WTC11 (cell line): Measurements from ENCODE around the gene CCDC126. TPM values are rescaled to one million over a fixed set of nuclear protein-coding genes. Genes with fewer than 3 reads are reported as not detected.

Experiments used
- ATAC-seq: fragments of 200-7000 bp; cut with Tn5 transposase; 2 replicates; pipeline ENCODE4 v1.10.0; 2021; ENCODE audit warnings: mild to moderate bottlenecking, moderate library complexity
- CTCF ChIA-PET: fragments of 300-600 bp; sonication (Branson Sonifier 250); formaldehyde crosslinking; loops from one replicate; lab custom pipeline; 2021; ENCODE audit warnings: antibody characterized with exemption; lab: Charles Lee
- POLR2A ChIA-PET: fragments of 350-600 bp; sonication (Branson Sonifier 250); formaldehyde crosslinking; loops from one replicate; lab custom pipeline; 2021; ENCODE audit warnings: antibody characterized with exemption; lab: Charles Lee
- DNase-seq: peaks from one replicate; pipeline ENCODE4 v3.0.0; 2021; ENCODE audit warnings: low spot score
- H3K27ac Mint-ChIP-seq: 2 replicates; pipeline ENCODE4 v1.8.0; 2021; ENCODE audit warnings: mixed read lengths
- H3K27me3 Mint-ChIP-seq: 2 replicates; pipeline ENCODE4 v1.8.0; 2021; ENCODE audit warnings: low read depth, mild to moderate bottlenecking, moderate library complexity, mixed read lengths
- H3K36me3 Mint-ChIP-seq: 2 replicates; pipeline ENCODE4 v1.8.0; 2021; ENCODE audit warnings: mixed read lengths
- H3K4me1 Mint-ChIP-seq: 2 replicates; pipeline ENCODE4 v1.8.0; 2022; ENCODE audit warnings: mixed read lengths
- H3K4me3 Mint-ChIP-seq: 2 replicates; pipeline ENCODE4 v1.8.0; 2021; ENCODE audit warnings: mild to moderate bottlenecking, moderate library complexity, mixed read lengths
- H3K9me3 Mint-ChIP-seq: 2 replicates; pipeline ENCODE4 v1.8.0; 2021; ENCODE audit warnings: mixed read lengths
- CREM ChIP-seq: sonication (generic); formaldehyde crosslinking; IDR thresholded peaks from 2 replicates; pipeline ENCODE4 v1.8.1; 2022; ENCODE audit warnings: mild to moderate bottlenecking, missing genetic modification reagents, moderate library complexity
- E2F1 ChIP-seq: sonication (generic); formaldehyde crosslinking; IDR thresholded peaks from 2 replicates; pipeline ENCODE4 v1.8.0; 2022; ENCODE audit warnings: mild to moderate bottlenecking, missing genetic modification reagents
- E2F5 ChIP-seq: sonication (generic); formaldehyde crosslinking; IDR thresholded peaks from 2 replicates; pipeline ENCODE4 v1.8.1; 2022; ENCODE audit warnings: mild to moderate bottlenecking, moderate library complexity, missing genetic modification reagents
- EMX1 ChIP-seq: fragments of 250-450 bp; sonication (Bioruptor Pico); IDR thresholded peaks from 2 replicates; pipeline ENCODE4 v1.8.0; 2021; ENCODE audit warnings: mild to moderate bottlenecking
- ESRRA ChIP-seq: sonication (generic); formaldehyde crosslinking; IDR thresholded peaks from 2 replicates; pipeline ENCODE4 v1.8.1; 2022; ENCODE audit warnings: mild to moderate bottlenecking, missing genetic modification reagents, borderline replicate concordance
- GABPB1 ChIP-seq: sonication (generic); formaldehyde crosslinking; IDR thresholded peaks from 2 replicates; pipeline ENCODE4 v1.8.1; 2023; ENCODE audit warnings: mild to moderate bottlenecking, missing genetic modification reagents
- GRHL2 ChIP-seq: fragments of 250-450 bp; sonication (Bioruptor Pico); IDR thresholded peaks from 2 replicates; pipeline ENCODE4 v1.8.0; 2022; ENCODE audit warnings: mild to moderate bottlenecking, moderate library complexity; ENCODE audit not compliant: insufficient replicate concordance, severe bottlenecking
- GTF2I ChIP-seq: fragments of 250-450 bp; sonication (Bioruptor Pico); conservative IDR thresholded peaks from 2 replicates; pipeline ENCODE4 v1.4.0; 2021; ENCODE audit warnings: mild to moderate bottlenecking
- HMGA2 ChIP-seq: fragments of 250-450 bp; sonication (Bioruptor Pico); IDR thresholded peaks from 2 replicates; pipeline ENCODE4 v1.4.0; 2021; ENCODE audit warnings: mild to moderate bottlenecking, moderate library complexity
- JAZF1 ChIP-seq: fragments of 250-450 bp; sonication (Bioruptor Pico); IDR thresholded peaks from 2 replicates; pipeline ENCODE4 v1.9.0; 2021; ENCODE audit warnings: moderate library complexity, mild to moderate bottlenecking, inconsistent platforms
- NFATC4 ChIP-seq: fragments of 250-450 bp; sonication (Bioruptor Pico); IDR thresholded peaks from 2 replicates; pipeline ENCODE4 v1.9.0; 2021; ENCODE audit warnings: mild to moderate bottlenecking
- NR1H2 ChIP-seq: sonication (generic); formaldehyde crosslinking; IDR thresholded peaks from 2 replicates; pipeline ENCODE4 v1.9.0; 2021; ENCODE audit warnings: mild to moderate bottlenecking, moderate library complexity, missing genetic modification reagents
- PRDM15 ChIP-seq: sonication (generic); formaldehyde crosslinking; IDR thresholded peaks from 2 replicates; pipeline ENCODE4 v1.8.0; 2022; ENCODE audit warnings: missing genetic modification reagents
- ZNF219 ChIP-seq: sonication (generic); formaldehyde crosslinking; IDR thresholded peaks from 2 replicates; pipeline ENCODE4 v1.8.0; 2023; ENCODE audit warnings: missing genetic modification reagents, mild to moderate bottlenecking, borderline replicate concordance
- ZNF263 ChIP-seq: sonication (generic); formaldehyde crosslinking; IDR thresholded peaks from 2 replicates; pipeline ENCODE4 v1.8.1; 2022; ENCODE audit warnings: low read depth, mild to moderate bottlenecking, moderate library complexity, missing genetic modification reagents
- ZNF396 ChIP-seq: fragments of 250-450 bp; sonication (Bioruptor Pico); IDR thresholded peaks from 2 replicates; pipeline ENCODE4 v1.8.0; 2021; ENCODE audit warnings: mild to moderate bottlenecking, moderate library complexity, borderline replicate concordance
- ZNF671 ChIP-seq: fragments of 250-450 bp; sonication (Bioruptor Pico); IDR thresholded peaks from 2 replicates; pipeline ENCODE4 v1.8.0; 2021; ENCODE audit warnings: mild to moderate bottlenecking
- total RNA-seq: library from RNA; stranded (reverse); gene quantifications from 3 replicates; pipeline ENCODE4 v1.2.3, GENCODE V29; 2021
- TF ChIP-seq, protein P1 (sequence below): fragments of 250-450 bp; sonication (Bioruptor Pico); IDR thresholded peaks from 2 replicates; pipeline ENCODE4 v1.8.0; 2021; ENCODE audit warnings: mild to moderate bottlenecking
- TF ChIP-seq, protein P2 (sequence below): sonication (generic); formaldehyde crosslinking; IDR thresholded peaks from 2 replicates; pipeline ENCODE4 v1.8.1; 2023; ENCODE audit warnings: mild to moderate bottlenecking, missing genetic modification reagents, moderate library complexity
- TF ChIP-seq, protein P3 (sequence below): sonication (generic); formaldehyde crosslinking; IDR thresholded peaks from 2 replicates; pipeline ENCODE4 v1.8.0; 2022; ENCODE audit warnings: mild to moderate bottlenecking, missing genetic modification reagents
- TF ChIP-seq, protein P4 (sequence below): sonication (generic); formaldehyde crosslinking; IDR thresholded peaks from 2 replicates; pipeline ENCODE4 v1.8.1; 2023; ENCODE audit warnings: mild to moderate bottlenecking, missing genetic modification reagents, borderline replicate concordance
- TF ChIP-seq, protein P5 (sequence below): sonication (generic); formaldehyde crosslinking; conservative IDR thresholded peaks from 2 replicates; pipeline ENCODE4 v1.8.1; 2023; ENCODE audit warnings: mild to moderate bottlenecking, low read depth, missing genetic modification reagents, moderate library complexity

Gene CCDC126
- total RNA-seq, 1 experiment from 2014 or later: 5.1 TPM

- TF ChIP-seq E2F1 (no peak), GTF2I (CRISPR knock-in tag) (no peak), JAZF1 (CRISPR knock-in tag) (no peak), HMGA2 (CRISPR knock-in tag) (no peak), ZNF396 (no peak), NFATC4 (CRISPR knock-in tag) (no peak), NR1H2 (CRISPR knock-in tag) (no peak), ZNF263 (CRISPR knock-in tag) (no peak), GABPB1 (CRISPR knock-in tag) (no peak), ZNF671 (CRISPR knock-in tag) (no peak), EMX1 (CRISPR knock-in tag) (no peak), E2F5 (CRISPR knock-in tag) (no peak), CREM (no peak)
- TF ChIP-seq, protein P1, sequence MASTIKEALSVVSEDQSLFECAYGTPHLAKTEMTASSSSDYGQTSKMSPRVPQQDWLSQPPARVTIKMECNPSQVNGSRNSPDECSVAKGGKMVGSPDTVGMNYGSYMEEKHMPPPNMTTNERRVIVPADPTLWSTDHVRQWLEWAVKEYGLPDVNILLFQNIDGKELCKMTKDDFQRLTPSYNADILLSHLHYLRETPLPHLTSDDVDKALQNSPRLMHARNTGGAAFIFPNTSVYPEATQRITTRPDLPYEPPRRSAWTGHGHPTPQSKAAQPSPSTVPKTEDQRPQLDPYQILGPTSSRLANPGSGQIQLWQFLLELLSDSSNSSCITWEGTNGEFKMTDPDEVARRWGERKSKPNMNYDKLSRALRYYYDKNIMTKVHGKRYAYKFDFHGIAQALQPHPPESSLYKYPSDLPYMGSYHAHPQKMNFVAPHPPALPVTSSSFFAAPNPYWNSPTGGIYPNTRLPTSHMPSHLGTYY (CRISPR knock-in tag): no peak
These were observed 65.8 kb downstream of the CCDC126 start (continued) for GRCh38 chr7:23662984-23663313.

DNA sequence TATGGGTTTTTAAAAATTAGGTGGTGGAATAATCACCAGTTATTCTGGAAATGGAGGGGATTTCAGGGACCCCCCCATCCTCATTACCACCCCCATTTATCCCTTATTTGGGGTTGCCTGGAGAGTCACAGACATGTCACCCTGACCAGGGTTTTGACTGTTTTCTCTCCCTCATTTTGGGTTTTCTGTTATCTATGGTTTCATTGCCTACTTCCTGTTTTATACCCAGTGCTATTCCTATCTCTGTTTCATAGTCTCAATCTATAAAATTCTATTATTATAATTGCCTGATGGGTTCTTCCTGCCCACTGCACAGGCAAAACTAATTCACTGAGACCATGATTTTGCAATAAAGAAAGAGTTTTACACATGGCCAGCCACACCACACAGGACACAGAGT is 66.9 kb downstream of the CCDC126 start:
- POLR2A ChIA-PET: no interaction called here
- no peaks in the 10 kb centered on the region; the same call in none of the 2 replicates for H3K27me3 Mint-ChIP-seq
- no peak for TF ChIP-seq ZNF219 (CRISPR knock-in tag)
- TF ChIP-seq, protein P2, sequence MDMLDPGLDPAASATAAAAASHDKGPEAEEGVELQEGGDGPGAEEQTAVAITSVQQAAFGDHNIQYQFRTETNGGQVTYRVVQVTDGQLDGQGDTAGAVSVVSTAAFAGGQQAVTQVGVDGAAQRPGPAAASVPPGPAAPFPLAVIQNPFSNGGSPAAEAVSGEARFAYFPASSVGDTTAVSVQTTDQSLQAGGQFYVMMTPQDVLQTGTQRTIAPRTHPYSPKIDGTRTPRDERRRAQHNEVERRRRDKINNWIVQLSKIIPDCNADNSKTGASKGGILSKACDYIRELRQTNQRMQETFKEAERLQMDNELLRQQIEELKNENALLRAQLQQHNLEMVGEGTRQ (CRISPR knock-in tag): no peak
- no peak for TF ChIP-seq GRHL2 (CRISPR knock-in tag)
- TF ChIP-seq CREM: no peak
- TF ChIP-seq, protein P3, sequence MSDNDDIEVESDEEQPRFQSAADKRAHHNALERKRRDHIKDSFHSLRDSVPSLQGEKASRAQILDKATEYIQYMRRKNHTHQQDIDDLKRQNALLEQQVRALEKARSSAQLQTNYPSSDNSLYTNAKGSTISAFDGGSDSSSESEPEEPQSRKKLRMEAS (CRISPR knock-in tag): no peak
- TF ChIP-seq, protein P4, sequence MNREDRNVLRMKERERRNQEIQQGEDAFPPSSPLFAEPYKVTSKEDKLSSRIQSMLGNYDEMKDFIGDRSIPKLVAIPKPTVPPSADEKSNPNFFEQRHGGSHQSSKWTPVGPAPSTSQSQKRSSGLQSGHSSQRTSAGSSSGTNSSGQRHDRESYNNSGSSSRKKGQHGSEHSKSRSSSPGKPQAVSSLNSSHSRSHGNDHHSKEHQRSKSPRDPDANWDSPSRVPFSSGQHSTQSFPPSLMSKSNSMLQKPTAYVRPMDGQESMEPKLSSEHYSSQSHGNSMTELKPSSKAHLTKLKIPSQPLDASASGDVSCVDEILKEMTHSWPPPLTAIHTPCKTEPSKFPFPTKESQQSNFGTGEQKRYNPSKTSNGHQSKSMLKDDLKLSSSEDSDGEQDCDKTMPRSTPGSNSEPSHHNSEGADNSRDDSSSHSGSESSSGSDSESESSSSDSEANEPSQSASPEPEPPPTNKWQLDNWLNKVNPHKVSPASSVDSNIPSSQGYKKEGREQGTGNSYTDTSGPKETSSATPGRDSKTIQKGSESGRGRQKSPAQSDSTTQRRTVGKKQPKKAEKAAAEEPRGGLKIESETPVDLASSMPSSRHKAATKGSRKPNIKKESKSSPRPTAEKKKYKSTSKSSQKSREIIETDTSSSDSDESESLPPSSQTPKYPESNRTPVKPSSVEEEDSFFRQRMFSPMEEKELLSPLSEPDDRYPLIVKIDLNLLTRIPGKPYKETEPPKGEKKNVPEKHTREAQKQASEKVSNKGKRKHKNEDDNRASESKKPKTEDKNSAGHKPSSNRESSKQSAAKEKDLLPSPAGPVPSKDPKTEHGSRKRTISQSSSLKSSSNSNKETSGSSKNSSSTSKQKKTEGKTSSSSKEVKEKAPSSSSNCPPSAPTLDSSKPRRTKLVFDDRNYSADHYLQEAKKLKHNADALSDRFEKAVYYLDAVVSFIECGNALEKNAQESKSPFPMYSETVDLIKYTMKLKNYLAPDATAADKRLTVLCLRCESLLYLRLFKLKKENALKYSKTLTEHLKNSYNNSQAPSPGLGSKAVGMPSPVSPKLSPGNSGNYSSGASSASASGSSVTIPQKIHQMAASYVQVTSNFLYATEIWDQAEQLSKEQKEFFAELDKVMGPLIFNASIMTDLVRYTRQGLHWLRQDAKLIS (CRISPR knock-in tag): no peak
- TF ChIP-seq PRDM15 (CRISPR knock-in tag): no peak
- TF ChIP-seq ZNF396: no peak
- TF ChIP-seq, protein P5, sequence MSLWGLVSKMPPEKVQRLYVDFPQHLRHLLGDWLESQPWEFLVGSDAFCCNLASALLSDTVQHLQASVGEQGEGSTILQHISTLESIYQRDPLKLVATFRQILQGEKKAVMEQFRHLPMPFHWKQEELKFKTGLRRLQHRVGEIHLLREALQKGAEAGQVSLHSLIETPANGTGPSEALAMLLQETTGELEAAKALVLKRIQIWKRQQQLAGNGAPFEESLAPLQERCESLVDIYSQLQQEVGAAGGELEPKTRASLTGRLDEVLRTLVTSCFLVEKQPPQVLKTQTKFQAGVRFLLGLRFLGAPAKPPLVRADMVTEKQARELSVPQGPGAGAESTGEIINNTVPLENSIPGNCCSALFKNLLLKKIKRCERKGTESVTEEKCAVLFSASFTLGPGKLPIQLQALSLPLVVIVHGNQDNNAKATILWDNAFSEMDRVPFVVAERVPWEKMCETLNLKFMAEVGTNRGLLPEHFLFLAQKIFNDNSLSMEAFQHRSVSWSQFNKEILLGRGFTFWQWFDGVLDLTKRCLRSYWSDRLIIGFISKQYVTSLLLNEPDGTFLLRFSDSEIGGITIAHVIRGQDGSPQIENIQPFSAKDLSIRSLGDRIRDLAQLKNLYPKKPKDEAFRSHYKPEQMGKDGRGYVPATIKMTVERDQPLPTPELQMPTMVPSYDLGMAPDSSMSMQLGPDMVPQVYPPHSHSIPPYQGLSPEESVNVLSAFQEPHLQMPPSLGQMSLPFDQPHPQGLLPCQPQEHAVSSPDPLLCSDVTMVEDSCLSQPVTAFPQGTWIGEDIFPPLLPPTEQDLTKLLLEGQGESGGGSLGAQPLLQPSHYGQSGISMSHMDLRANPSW (CRISPR knock-in tag): no peak
- TF ChIP-seq NFATC4 (CRISPR knock-in tag): no peak
- TF ChIP-seq ESRRA (CRISPR knock-in tag): no peak

More for the DNA sequence above, 66.9 kb downstream of the CCDC126 start:
- H3K4me3 Mint-ChIP-seq: no peak overlapping the region
- H3K4me1 Mint-ChIP-seq: peaks cover 35% of the 10 kb centered on the region
- CTCF ChIA-PET: interaction anchor here (0.6 to 3.0 kb wide), 2 partner anchors 33 to 37 kb away, joined by 5 to 16 read pairs; no protein-coding TSS in a partner anchor
- DNase-seq: no peak
- no peak overlapping the region for H3K27ac Mint-ChIP-seq
- H3K36me3 Mint-ChIP-seq: peaks cover 7% of the 10 kb centered on the region; the same call in 1 of the 2 replicates
- no peak for ATAC-seq
- peaks cover 7% of the 10 kb centered on the region; the same call in 1 of the 2 replicates for H3K9me3 Mint-ChIP-seq
